A673 (cell line): ENCODE results near the gene CACYBP. TPM values are rescaled to one million over a fixed set of nuclear protein-coding genes. Genes with fewer than 3 reads are reported as not detected.

ENCODE experiments used
- BruUV-seq: library from RNA; stranded (reverse); fragments of 400-500 nt; replicated peaks from 2 replicates; lab custom pipeline; 2021; lab: Mats Ljungman, UMichigan
- CTCF ChIA-PET: fragments of 300-600 bp; sonication (Branson Sonifier 250); formaldehyde crosslinking; loops from one replicate; lab custom pipeline; 2022; ENCODE audit warnings: antibody characterized with exemption; lab: Charles Lee
- POLR2A ChIA-PET: fragments of 300-600 bp; sonication (Branson Sonifier 250); formaldehyde crosslinking; loops from one replicate; lab custom pipeline; 2022; ENCODE audit warnings: antibody characterized with exemption; ENCODE audit not compliant: low non-redundant PET; lab: Charles Lee
- DNase-seq: peaks from one replicate; pipeline ENCODE4 v3.0.0-alpha.2; 2015; ENCODE audit warnings: low spot score
- H3K27ac ChIP-seq: fragments of 200-600 bp; sonication (generic); 2 replicates; pipeline ENCODE4 v1.5.1; 2016; ENCODE audit warnings: mixed run types, low read depth, mild to moderate bottlenecking, mixed read lengths, antibody characterized with exemption, low read length; ENCODE audit not compliant: poor library complexity, severe bottlenecking
- H3K27me3 ChIP-seq: fragments of 200-600 bp; sonication (generic); replicated peaks from 2 replicates; pipeline ENCODE4 v1.6.1; 2017; ENCODE audit warnings: mixed run types, low read depth, mild to moderate bottlenecking, mixed read lengths, antibody characterized with exemption, low read length; ENCODE audit not compliant: insufficient read depth, poor library complexity
- H3K36me3 ChIP-seq: fragments of 200-600 bp; sonication (generic); 2 replicates; pipeline ENCODE4 v1.6.1; 2016; ENCODE audit warnings: mixed run types, mild to moderate bottlenecking, mixed read lengths, antibody characterized with exemption, low read length; ENCODE audit not compliant: insufficient read depth, poor library complexity, severe bottlenecking
- H3K4me1 ChIP-seq: fragments of 200-600 bp; sonication (generic); 2 replicates; pipeline ENCODE4 v1.6.1; 2017; ENCODE audit warnings: mixed run types, mild to moderate bottlenecking, mixed read lengths, antibody characterized with exemption, low read length; ENCODE audit not compliant: insufficient read depth, poor library complexity, severe bottlenecking
- H3K4me3 ChIP-seq: fragments of 200-600 bp; sonication (generic); 2 replicates; pipeline ENCODE4 v1.5.1; 2016; ENCODE audit warnings: low read depth, mixed run types, mild to moderate bottlenecking, mixed read lengths, low read length; ENCODE audit not compliant: poor library complexity, severe bottlenecking
- H3K9me3 ChIP-seq: fragments of 200-600 bp; sonication (generic); 2 replicates; pipeline ENCODE4 v1.6.1; 2016; ENCODE audit warnings: mixed run types, low read depth, mild to moderate bottlenecking, mixed read lengths, antibody characterized with exemption, low read length; ENCODE audit not compliant: poor library complexity, severe bottlenecking
- CTCF ChIP-seq: fragments of 300-800, 200-600 bp; sonication (generic); conservative IDR thresholded peaks from 2 replicates; pipeline ENCODE4 v1.5.1; 2017; ENCODE audit warnings: low read depth, mild to moderate bottlenecking, antibody characterized with exemption, low read length, moderate library complexity, mixed read lengths
- EZH2 ChIP-seq: fragments of 200-600 bp; sonication (generic); IDR thresholded peaks from 2 replicates; pipeline ENCODE4 v1.6.1; 2017; ENCODE audit warnings: borderline replicate concordance, low read depth, mild to moderate bottlenecking, mixed read lengths, antibody characterized with exemption, low read length; ENCODE audit not compliant: poor library complexity, severe bottlenecking
- intact Hi-C: fragments of 100-400 bp; cut with micrococcal nuclease; formaldehyde crosslinking; loops from one replicate; pipeline ENCODE4 v1.10.0; 2022; ENCODE audit not compliant: unreplicated experiment
- total RNA-seq: library from RNA; stranded (reverse); gene quantifications from 2 replicates; pipeline ENCODE4 v1.2.3, GENCODE V29; 2021

Gene CACYBP
- total RNA-seq, 1 experiment from 2014 or later: 307 TPM

GRCh38 chr1:175009532-175009931, 9.8 kb downstream of the CACYBP start:
- no peak for TF ChIP-seq CTCF
- no peak for TF ChIP-seq EZH2
- H3K27ac ChIP-seq: no peak overlapping the region
- H3K9me3 ChIP-seq: no peaks in the 10 kb centered on the region
- BruUV-seq: no TSS peak
- intact Hi-C loops: no loop called here
- POLR2A ChIA-PET: no interaction called here
- DNase-seq: no peak
- no peaks in the 10 kb centered on the region for H3K27me3 ChIP-seq
- peaks cover 97% of the 10 kb centered on the region for H3K36me3 ChIP-seq
- no peak overlapping the region for H3K4me3 ChIP-seq
- H3K4me1 ChIP-seq: no peaks in the 10 kb centered on the region
- CTCF ChIA-PET: no interaction called here

GRCh38 chr1:175013445-175013844, 13.7 kb downstream of the CACYBP start:
- BruUV-seq: no TSS peak
- Histone ChIP-seq H3K36me3 (peaks cover 86% of the 10 kb centered on the region), H3K27me3 (no peaks in the 10 kb centered on the region), H3K27ac (no peak overlapping the region), H3K4me1 (peaks cover 3% of the 10 kb centered on the region), H3K9me3 (no peaks in the 10 kb centered on the region), H3K4me3 (no peak overlapping the region)
- intact Hi-C loops: no loop called here
- DNase-seq: no peak
- TF ChIP-seq EZH2 (no peak), CTCF (no peak)
- ChIA-PET CTCF (no interaction called here), POLR2A (no interaction called here)

- TF ChIP-seq EZH2: no peak
- no peak for TF ChIP-seq CTCF
- intact Hi-C loops: no loop called here
- no peak overlapping the region for H3K4me3 ChIP-seq
- no peak overlapping the region for H3K27ac ChIP-seq
- POLR2A ChIA-PET: no interaction called here
- H3K36me3 ChIP-seq: peaks cover 68% of the 10 kb centered on the region
- H3K4me1 ChIP-seq: peaks cover 3% of the 10 kb centered on the region
- H3K9me3 ChIP-seq: no peaks in the 10 kb centered on the region
- no peaks in the 10 kb centered on the region for H3K27me3 ChIP-seq
- DNase-seq: no peak
- CTCF ChIA-PET: no interaction called here
- no TSS peak for BruUV-seq
These were observed 15.5 kb downstream of the CACYBP start for GRCh38 chr1:175015243-175015642.
